Motor neuron (in vitro differentiated cells): ENCODE data around the gene HMHB1. TPM values are rescaled to one million over a fixed set of nuclear protein-coding genes. Genes with fewer than 3 reads are reported as not detected.
A peak's percentile ranks its signal among the peaks of the same experiment; 100 is the strongest.
"Not testable (repeated sequence)": the region's sequence is repeated elsewhere in the genome, so short reads cannot be mapped to it uniquely, and the experiment has no call there.

Experiments used
- ATAC-seq, 8 experiments: fragments of 200-7000 bp; cut with Tn5 transposase; replicated peaks in 6 of 8; 2 replicates each; pipeline ENCODE4 v1.8.0; 2021; ENCODE audit warnings: mild to moderate bottlenecking in 8 of 8, moderate library complexity in 8 of 8
- H3K27ac ChIP-seq, 2 donors: fragments of 250-450 bp; sonication (Bioruptor Pico); 2 replicates each; pipeline ENCODE4 v1.9.0; 2021; ENCODE audit warnings: antibody characterized with exemption in 2 of 2, mild to moderate bottlenecking in 2 of 2, moderate library complexity in 1 of 2
- H3K4me1 ChIP-seq, 2 donors: fragments of 250-450 bp; sonication (Bioruptor Pico); replicated peaks in 1 of 2; 2 replicates each; pipeline ENCODE4 v1.6.1; 2021; ENCODE audit warnings: antibody characterized with exemption in 2 of 2, mild to moderate bottlenecking in 2 of 2, moderate library complexity in 1 of 2
- H3K4me3 ChIP-seq, 5 donors: fragments of 250-450 bp; sonication (Bioruptor Pico); 2 replicates each; pipeline ENCODE4 v1.9.0; 2021; ENCODE audit warnings: antibody characterized with exemption in 5 of 5, mild to moderate bottlenecking in 5 of 5, moderate library complexity in 4 of 5
- WGBS, 10 experiments: fragments of 450-650 bp; shearing (Covaris generic); methylation state at CpG; one replicate each; pipeline ENCODE4 v1.0.0; 2022; 5-methylcytosine and 5-hydroxymethylcytosine counted together
- in situ Hi-C, 9 experiments: fragments of 400-800 bp; cut with MboI; loops; one replicate each; pipeline ENCODE4 v1.15.0; 2021; ENCODE audit warnings: low sequenced_read_pairs in 9 of 9, low pct_unique_long_range_greater_than_20kb in 2 of 9; ENCODE audit not compliant: unreplicated experiment in 9 of 9
- total RNA-seq, 8 experiments: library from RNA; unstranded; fragments of 300-600 nt; gene quantifications; 2 replicates each; pipeline versions ENCODE4 v1.2.3 to v1.2.4, GENCODE V29; 2022

Gene HMHB1
- total RNA-seq, 8 experiments from 2014 or later: not detected

DNA sequence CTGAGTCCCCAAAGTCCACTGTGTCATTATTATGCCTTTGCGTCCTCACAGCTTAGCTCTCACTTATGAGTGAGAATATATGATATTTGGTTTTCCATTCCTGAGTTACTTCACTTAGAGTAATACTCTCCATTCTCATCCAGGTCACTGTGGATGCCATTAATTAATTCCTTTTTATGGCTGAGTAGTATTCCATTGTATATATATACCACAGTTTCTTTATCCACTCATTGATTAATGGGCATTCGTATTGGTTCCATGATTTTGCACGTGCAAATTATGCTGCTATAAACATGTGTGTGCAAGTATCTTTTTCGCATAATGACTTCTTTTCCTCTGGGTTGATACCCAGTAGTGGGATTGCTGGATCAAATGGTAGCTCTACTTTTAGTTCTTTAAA, 4.4 kb downstream of the HMHB1 start:
- ATAC-seq, H3K4me3 ChIP-seq, H3K4me1 ChIP-seq, in situ Hi-C loops, H3K27ac ChIP-seq: not testable (repeated sequence)
- WGBS, 10 experiments: 79 to 100% (median 89%) methylated on average over 3 to 4 of the region's 4 CpGs

DNA sequence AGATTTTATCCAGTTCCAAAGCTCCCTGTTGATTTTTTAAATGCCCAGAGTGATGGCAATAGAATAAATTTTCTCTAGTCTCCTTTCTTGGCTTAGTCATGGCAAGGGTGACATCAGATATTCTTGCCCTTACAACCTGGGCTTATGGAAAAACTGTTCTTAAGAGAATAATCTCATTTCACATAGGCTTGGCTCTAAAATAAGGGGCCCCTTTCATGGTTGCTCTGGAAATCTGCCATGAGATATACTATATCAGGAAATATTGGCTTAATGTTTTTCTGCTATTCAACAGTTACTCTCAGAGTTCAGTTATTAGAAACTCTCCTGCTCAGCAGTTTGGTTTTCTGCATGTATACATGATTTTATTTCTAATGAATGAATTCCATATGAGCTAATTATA, 7.8 kb downstream of the HMHB1 start:
- ATAC-seq: peak in 1 of 8 experiments; percentile 36
- in situ Hi-C loops: no loop called here
- Histone ChIP-seq H3K4me3 (no peak overlapping the region), H3K4me1 (no peaks in the 10 kb centered on the region), H3K27ac (no peak overlapping the region)

GRCh38 chr5:143820451-143820850, 8.5 kb downstream of the HMHB1 start:
- WGBS, 10 experiments: 46 to 100% (median 76%) methylated on average over 1 to 2 of the region's 2 CpGs; no CpG with 5 or more reads in 1 of the 10 experiments

GRCh38 chr5:143824851-143825720, 13.1 kb downstream of the HMHB1 start:
- WGBS, 10 experiments: 8 to 80% (median 48%) methylated on average over 1 to 7 of the region's 8 CpGs; no CpG with 5 or more reads in 1 of the 10 experiments
- in situ Hi-C loops: loop anchor here in 2 of 9 experiments (25.0 kb wide), 2 partner anchors 137 to 813 kb away; no protein-coding TSS in a partner anchor
- Histone ChIP-seq H3K4me3 (no peak overlapping the region), H3K4me1 (no peaks in the 10 kb centered on the region), H3K27ac (no peak overlapping the region)
- peak; percentile 90 to 100 (median 91) for ATAC-seq

More at GRCh38 chr5:143820451-143820850, 8.5 kb downstream of the HMHB1 start:
- no peak for ATAC-seq
- in situ Hi-C loops: no loop called here
- no peak overlapping the region for H3K27ac ChIP-seq
- no peak overlapping the region for H3K4me3 ChIP-seq
- H3K4me1 ChIP-seq: no peaks in the 10 kb centered on the region

DNA sequence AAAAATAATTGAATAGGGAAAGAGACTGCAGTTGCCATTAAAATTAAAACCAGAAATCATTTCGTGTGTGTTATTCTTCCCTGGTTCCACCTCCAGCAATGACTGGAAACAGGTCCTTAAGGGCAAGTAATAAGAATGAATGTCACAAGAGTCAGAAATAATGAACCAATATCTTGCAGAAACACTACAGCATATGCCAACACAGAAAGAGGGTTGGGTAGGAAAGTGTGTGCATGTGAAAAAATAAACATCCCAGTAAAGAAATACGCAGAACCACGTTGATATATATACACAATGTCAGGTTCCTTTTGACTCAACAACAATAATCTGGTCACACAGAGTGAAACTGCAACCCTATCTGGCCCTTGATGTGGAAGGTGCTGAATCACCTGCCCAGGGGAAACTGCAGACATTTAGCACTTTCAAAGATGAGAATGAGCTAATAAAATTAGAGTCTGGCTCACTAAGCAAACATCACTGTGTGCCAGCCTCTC, 15.0 kb downstream of the HMHB1 start:
- in situ Hi-C loops: loop anchor here in 2 of 9 experiments (25.0 kb wide), 2 partner anchors 135 to 815 kb away; no protein-coding TSS in a partner anchor
- no peak overlapping the region for H3K4me3 ChIP-seq
- H3K27ac ChIP-seq: no peak overlapping the region
- H3K4me1 ChIP-seq: no peaks in the 10 kb centered on the region
- WGBS, 10 experiments: 64 to 89% (median 81%) methylated on average over 1 to 3 of the region's 3 CpGs; no CpG with 5 or more reads in 3 of the 10 experiments
- ATAC-seq: peak in 3 of 8 experiments; percentile 39 to 63 (median 47)

- H3K4me1 ChIP-seq: peaks cover 0 to 12% of the 10 kb centered on the region in 2 donors
- no peak for ATAC-seq
- 65 to 96% (median 81%) methylated on average over 1 to 3 of the region's 3 CpGs; no CpG with 5 or more reads in 5 of the 10 experiments for WGBS, 10 experiments
- no peak overlapping the region for H3K27ac ChIP-seq
- in situ Hi-C loops: loop anchor here in 2 of 9 experiments (25.0 kb wide), 2 partner anchors 134 to 816 kb away; no protein-coding TSS in a partner anchor
- H3K4me3 ChIP-seq: no peak overlapping the region
These were observed 16.7 kb downstream of the HMHB1 start for GRCh38 chr5:143828710-143829109.

DNA sequence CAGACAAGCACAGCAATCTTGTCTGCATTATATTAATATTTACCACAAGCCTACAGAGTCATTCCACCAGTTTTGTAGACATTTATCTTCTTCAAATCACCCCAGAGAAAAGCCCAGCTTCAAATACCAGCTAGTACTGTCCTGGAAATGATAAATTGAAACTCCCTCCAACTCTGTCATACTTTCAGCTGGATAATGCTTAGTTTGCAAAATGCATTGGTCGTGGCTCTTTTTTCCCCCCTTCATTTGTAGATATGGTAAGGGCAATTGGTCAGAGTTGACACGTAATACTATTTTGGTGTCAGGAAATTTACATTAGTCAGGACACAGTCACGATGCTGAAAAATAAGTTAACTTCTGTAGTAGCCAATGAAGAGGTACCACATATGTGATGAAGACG, 21.2 kb downstream of the HMHB1 start:
- no peak for ATAC-seq
- Histone ChIP-seq H3K27ac (no peak overlapping the region), H3K4me1 (peaks cover 0 to 12% of the 10 kb centered on the region in 2 donors), H3K4me3 (no peak overlapping the region)
- WGBS, 10 experiments: 84 to 95% (median 90%) methylated on average over 2 to 4 of the region's 4 CpGs; no CpG with 5 or more reads in 2 of the 10 experiments
- in situ Hi-C loops: loop anchor here in 2 of 9 experiments (25.0 kb wide), 2 partner anchors 129 to 821 kb away; no protein-coding TSS in a partner anchor

GRCh38 chr5:143835251-143835650, 23.3 kb downstream of the HMHB1 start:
- in situ Hi-C loops: loop anchor here in 2 of 9 experiments (25.0 kb wide), 2 partner anchors 127 to 823 kb away; no protein-coding TSS in a partner anchor
- no peak for ATAC-seq
- H3K27ac ChIP-seq: no peak overlapping the region
- peaks cover 0 to 12% of the 10 kb centered on the region in 2 donors for H3K4me1 ChIP-seq
- 50 to 100% (median 80%) methylated on average over 1 to 3 of the region's 3 CpGs; no CpG with 5 or more reads in 1 of the 10 experiments for WGBS, 10 experiments
- H3K4me3 ChIP-seq: no peak overlapping the region

DNA sequence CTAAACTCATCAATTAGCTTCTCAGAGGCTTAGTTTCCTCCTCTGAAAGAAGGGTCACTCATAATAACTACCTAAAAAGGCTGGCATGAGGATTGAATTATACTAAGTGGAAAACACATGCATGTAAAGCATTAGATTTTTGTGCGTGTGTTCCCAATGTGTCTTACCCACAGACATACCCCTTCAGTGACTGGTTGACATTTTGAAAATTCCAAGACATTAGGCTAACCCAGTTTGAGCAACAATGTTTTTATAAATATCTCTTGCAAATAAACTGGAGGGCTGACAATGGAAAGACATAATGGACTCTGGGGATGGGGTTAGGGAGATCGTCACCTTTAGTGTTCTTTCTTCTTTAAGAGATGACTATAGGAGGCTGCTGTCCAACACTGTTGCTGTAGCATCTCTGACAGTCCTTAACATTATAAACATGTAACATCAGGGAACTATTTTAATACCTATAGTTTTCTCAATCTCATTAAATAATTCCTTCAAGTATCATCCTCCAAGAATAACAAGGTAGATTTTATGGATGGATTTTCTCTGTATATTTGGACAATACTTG, 24.3 kb downstream of the HMHB1 start:
- 54 to 100% (median 80%) methylated on average over 1 to 2 of the region's 2 CpGs; no CpG with 5 or more reads in 3 of the 10 experiments for WGBS, 10 experiments
- in situ Hi-C loops: loop anchor here in 2 of 9 experiments (25.0 kb wide), 2 partner anchors 126 to 824 kb away; no protein-coding TSS in a partner anchor

GRCh38 chr5:143837306-143837848, 25.4 kb downstream of the HMHB1 start:
- in situ Hi-C loops: loop anchor here in 2 of 9 experiments (25.0 kb wide), 2 partner anchors 125 to 825 kb away; no protein-coding TSS in a partner anchor
- no peak overlapping the region for H3K27ac ChIP-seq
- H3K4me1 ChIP-seq: peaks cover 4 to 13% of the 10 kb centered on the region in 2 donors
- 25 to 85% (median 80%) methylated on average over 1 to 7 of the region's 7 CpGs; no CpG with 5 or more reads in 3 of the 10 experiments for WGBS, 10 experiments
- ATAC-seq: peak in 3 of 8 experiments; percentile 55 to 83 (median 79)
- no peak overlapping the region for H3K4me3 ChIP-seq

More for the DNA sequence above, 24.3 kb downstream of the HMHB1 start:
- no peak for ATAC-seq
- no peak overlapping the region for H3K4me3 ChIP-seq
- H3K4me1 ChIP-seq: peaks cover 0 to 12% of the 10 kb centered on the region in 2 donors
- H3K27ac ChIP-seq: no peak overlapping the region

DNA sequence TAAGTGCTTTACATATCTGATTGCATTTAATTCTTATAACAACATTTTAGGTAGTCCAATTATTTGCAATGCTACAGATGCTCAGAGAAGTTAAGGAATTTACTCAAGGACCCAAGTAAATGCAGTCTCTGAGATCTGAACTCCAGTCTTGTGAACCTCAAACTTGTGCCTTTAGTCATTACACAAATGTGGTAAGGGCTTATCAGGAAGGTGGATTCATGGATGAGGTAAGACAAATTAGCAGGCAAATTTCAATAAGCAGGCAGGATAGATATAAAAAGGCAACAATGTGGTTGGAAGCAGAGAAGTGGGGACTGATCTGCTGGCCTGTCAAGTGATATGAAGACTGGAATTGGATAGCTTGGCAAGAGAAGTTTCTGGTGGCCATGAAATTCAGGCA, 29.5 kb downstream of the HMHB1 start:
- no peak overlapping the region for H3K4me3 ChIP-seq
- in situ Hi-C loops: loop anchor here in 2 of 9 experiments (25.0 kb wide), 2 partner anchors 121 to 829 kb away; no protein-coding TSS in a partner anchor
- no peak overlapping the region for H3K27ac ChIP-seq
- ATAC-seq: no peak
- H3K4me1 ChIP-seq: peaks cover 2 to 4% of the 10 kb centered on the region in 2 donors

- peak in 1 of 8 experiments; percentile 60 for ATAC-seq
- in situ Hi-C loops: loop anchor here in 2 of 9 experiments (25.0 kb wide), 2 partner anchors 119 to 831 kb away; no protein-coding TSS in a partner anchor
- H3K27ac ChIP-seq: no peak overlapping the region
- WGBS, 10 experiments: 80 to 100% (median 100%) methylated on average over 1 to 2 of the region's 2 CpGs; no CpG with 5 or more reads in 3 of the 10 experiments
- peaks cover 2 to 4% of the 10 kb centered on the region in 2 donors for H3K4me1 ChIP-seq
- no peak overlapping the region for H3K4me3 ChIP-seq
These were observed 31.0 kb downstream of the HMHB1 start for GRCh38 chr5:143842920-143843319.
